Measurements from ENCODE around the gene LHPP.

- no peak for TF ChIP-seq POLR2A (IDR thresholded peaks at IDR 0.05)
- TF ChIP-seq, protein P1, sequence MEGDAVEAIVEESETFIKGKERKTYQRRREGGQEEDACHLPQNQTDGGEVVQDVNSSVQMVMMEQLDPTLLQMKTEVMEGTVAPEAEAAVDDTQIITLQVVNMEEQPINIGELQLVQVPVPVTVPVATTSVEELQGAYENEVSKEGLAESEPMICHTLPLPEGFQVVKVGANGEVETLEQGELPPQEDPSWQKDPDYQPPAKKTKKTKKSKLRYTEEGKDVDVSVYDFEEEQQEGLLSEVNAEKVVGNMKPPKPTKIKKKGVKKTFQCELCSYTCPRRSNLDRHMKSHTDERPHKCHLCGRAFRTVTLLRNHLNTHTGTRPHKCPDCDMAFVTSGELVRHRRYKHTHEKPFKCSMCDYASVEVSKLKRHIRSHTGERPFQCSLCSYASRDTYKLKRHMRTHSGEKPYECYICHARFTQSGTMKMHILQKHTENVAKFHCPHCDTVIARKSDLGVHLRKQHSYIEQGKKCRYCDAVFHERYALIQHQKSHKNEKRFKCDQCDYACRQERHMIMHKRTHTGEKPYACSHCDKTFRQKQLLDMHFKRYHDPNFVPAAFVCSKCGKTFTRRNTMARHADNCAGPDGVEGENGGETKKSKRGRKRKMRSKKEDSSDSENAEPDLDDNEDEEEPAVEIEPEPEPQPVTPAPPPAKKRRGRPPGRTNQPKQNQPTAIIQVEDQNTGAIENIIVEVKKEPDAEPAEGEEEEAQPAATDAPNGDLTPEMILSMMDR (IDR thresholded peaks at IDR 0.05) = no peak
Observed at GRCh38 chr10:124651402-124651891, 189.8 kb downstream of the LHPP start.
